Stimulated activated CD4-positive, alpha-beta T cell treated with anti-CD3 and anti-CD28 coated beads, Interleukin-4, amount 100 ng/mL, for 48 hours (primary cell): ENCODE data around the gene AACS.

Experiments
- DNase-seq, 2 donors: peaks; one replicate each; pipeline ENCODE4 v3.0.0-alpha.2; 2020; ENCODE audit warnings: low read depth in 2 of 2

Gene AACS

GRCh38 chr12:125185740-125186470, 120.7 kb downstream of the AACS start, which contains the start of gene TMEM132B:
TMEM132B (plus strand) TSS chr12:125186386.
- DNase-seq, result peak; percentile 18 to 33

- DNase-seq, result no peak
Measured at GRCh38 chr12:125186471-125187147, 121.4 kb downstream of the AACS start.

DNA sequence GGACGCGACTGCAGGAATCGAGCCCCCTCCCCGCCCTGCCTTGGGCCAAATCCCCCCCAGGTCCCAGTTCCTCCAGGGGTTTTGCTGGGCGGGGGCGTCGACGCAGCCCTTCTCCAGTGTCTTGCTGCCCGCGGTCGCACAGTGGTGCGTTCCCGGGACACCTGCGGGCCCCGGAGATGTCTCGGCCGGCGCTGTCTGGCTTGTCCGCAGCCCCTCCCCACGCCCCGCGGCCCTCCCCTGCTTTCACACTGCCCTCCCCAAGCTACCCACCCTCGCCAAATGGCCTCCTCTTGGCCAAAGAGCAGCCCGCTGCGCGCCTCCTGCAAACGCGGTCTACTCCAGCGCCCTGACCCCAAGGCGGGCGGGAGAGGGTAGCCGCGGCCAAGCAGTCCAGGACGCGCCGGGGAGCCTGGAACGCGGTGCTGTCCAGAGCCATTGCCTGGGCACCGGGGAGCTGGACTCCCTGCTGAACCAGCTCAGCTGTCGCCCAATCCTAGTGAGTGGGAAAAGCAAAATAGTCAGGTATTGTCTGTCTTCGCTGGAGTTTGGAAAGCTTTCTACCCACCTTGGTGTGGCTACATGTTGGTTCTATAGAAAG, 122.0 kb downstream of the AACS start:
- DNase-seq, result no peak

- DNase-seq, result no peak
Measured at GRCh38 chr12:125187780-125188741, 122.8 kb downstream of the AACS start.

DNA sequence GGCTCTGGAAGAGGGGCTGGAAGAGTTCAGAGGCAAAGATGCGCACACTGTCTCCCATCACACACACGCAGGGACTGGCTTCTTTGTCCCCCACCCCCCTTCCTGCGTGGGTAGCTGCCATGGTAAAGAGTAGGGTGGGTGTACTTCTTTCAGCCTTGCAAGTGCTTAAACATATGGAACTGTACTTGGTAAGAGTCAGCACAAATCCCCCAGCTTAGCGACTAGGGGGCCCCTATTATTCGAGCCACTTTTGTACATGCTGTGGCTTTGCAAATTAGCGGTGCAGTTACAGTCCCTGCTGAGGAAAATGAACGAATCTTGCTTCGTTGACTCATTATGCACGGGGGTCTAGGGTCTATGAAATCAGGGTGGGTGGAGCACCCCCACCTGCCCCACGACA, 123.8 kb downstream of the AACS start:
- no peak for DNase-seq

GRCh38 chr12:125189502-125189901, 124.3 kb downstream of the AACS start:
- no peak for DNase-seq

GRCh38 chr12:125191361-125192087, 126.3 kb downstream of the AACS start:
- DNase-seq, result no peak

GRCh38 chr12:125192690-125193221, 127.5 kb downstream of the AACS start:
- DNase-seq, result no peak
